Measurements from ENCODE around the gene STXBP5.

Gene STXBP5

DNA sequence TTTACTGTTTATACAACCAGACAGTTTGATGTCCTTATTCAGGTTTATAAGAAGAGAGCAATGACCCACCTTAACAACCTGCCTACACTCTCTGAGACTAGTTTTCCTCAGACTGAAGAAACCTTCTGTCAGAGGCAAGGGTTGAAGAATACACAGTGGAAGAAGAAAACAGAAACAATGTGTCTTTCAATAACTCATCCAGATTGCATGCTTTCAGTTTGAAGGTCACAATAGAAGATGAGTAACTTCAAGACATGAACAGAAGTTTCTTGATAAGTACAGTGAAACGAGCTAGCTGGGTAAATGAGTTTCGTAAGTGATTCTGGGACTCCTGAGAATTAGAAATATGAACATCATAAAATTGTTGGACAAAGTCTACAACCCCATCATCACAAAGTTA lies 141.7 kb downstream of the STXBP5 start:
- TF ChIP-seq, protein P1, sequence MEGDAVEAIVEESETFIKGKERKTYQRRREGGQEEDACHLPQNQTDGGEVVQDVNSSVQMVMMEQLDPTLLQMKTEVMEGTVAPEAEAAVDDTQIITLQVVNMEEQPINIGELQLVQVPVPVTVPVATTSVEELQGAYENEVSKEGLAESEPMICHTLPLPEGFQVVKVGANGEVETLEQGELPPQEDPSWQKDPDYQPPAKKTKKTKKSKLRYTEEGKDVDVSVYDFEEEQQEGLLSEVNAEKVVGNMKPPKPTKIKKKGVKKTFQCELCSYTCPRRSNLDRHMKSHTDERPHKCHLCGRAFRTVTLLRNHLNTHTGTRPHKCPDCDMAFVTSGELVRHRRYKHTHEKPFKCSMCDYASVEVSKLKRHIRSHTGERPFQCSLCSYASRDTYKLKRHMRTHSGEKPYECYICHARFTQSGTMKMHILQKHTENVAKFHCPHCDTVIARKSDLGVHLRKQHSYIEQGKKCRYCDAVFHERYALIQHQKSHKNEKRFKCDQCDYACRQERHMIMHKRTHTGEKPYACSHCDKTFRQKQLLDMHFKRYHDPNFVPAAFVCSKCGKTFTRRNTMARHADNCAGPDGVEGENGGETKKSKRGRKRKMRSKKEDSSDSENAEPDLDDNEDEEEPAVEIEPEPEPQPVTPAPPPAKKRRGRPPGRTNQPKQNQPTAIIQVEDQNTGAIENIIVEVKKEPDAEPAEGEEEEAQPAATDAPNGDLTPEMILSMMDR (IDR thresholded peaks at IDR 0.05), result no peak

- TF ChIP-seq, protein P1 (IDR thresholded peaks at IDR 0.05), result no peak
Observed at GRCh38 chr6:147347179-147347881, 143.1 kb downstream of the STXBP5 start.

DNA sequence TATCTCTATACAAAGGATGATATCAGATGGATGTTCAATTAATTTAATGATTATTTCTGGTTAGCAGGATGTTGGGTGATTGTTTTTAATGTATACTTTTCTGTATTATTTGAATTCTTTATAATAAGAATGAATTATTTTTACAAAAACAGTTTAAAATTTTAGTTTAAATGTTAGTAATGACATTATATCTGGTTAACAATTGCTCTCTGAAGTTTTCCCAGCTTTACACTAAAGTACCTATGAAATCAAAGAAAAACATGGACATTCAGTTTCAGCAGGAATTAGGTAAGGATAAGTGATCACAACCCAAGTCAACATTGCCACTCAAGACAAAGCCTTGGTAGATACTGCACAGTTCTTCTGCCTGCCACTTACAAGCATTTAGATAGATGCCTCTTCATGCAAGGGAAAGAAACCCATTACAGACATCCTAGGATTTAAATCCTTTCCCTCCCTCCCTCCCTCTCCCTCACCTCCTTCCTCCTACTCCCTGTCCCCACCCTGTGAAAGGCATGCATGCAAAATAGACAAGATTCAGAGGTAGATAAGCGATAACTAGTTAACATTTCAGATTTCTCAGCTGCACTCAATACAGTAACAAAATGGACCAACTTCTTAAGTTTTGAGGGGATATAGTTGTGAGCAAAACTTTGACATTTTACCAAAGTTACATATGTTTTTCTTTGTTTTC lies 143.8 kb downstream of the STXBP5 start:
- TF ChIP-seq, protein P1 (IDR thresholded peaks at IDR 0.05), result no peak

DNA sequence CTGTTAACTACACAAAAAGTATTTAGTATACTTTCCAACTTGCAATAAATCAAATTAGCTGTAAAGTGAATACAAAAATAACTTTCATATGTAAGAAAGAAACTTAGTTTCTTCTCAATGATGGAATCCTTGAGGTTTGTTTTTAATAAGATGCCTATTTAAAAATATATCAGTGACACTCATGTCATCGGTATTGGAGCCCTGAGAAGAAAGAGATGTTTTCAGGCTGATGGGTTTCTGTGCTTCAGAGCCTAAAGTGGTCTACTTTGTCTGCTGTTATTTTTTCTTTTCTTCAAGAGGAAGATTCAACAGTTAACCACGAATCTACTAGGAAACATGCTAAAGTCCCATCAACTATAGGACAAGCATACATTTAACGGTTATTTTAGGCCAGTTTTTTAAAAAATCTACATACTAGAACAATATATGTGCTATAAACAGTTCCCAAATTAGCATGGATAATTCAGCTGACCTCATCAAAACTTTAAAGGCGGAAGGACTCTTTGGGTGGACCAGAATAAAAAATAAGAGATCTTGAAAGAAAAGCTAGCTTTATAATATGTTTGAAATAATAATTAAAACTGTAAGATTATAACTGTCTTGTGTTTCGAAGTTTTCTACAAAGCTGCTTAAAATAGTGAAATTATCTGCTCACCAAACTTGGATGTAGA lies 157.2 kb downstream of the STXBP5 start:
- TF ChIP-seq, protein P1 (IDR thresholded peaks at IDR 0.05), result no peak

GRCh38 chr6:147366290-147366689 lies 162.1 kb downstream of the STXBP5 start:
- TF ChIP-seq, protein P1 (IDR thresholded peaks at IDR 0.05), result no peak

DNA sequence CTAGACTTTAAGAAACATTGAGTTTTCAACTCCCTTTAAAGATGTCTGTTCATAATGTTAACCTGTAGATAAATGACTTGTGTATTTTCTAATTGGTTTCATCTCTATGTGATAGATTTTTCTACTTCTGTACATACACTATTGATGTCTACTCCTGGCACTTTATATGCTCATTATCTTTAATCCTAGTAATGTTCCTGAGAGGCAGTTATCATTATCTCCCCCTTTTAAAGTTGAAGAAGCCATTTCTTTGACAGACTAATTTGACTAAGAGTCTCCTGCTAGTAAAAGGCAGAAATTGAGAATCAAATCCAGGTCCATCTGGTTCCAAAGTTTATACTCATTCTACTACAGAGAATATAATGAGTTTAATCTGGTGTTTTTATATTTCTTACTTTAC lies 167.1 kb downstream of the STXBP5 start:
- TF ChIP-seq, protein P1 (IDR thresholded peaks at IDR 0.05), result no peak

DNA sequence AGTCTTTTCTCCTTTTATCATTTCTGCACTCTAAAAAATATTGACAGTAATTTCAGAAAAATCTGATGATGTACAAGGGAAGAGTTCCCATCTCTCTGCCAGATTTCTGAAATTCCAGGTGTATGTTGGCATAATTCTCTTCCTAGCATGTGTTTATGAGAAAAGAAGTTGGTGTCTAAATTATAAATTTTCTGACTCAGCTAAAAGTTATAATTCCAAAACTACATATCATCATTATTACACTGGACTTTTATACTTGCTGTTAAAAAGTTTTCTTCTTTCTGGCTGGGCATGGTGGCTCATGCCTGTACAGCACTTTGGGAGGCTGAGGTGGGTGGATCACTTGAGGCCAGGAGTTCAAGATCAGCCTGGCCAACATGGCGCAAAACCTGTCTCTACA lies 168.6 kb downstream of the STXBP5 start:
- TF ChIP-seq, protein P1 (IDR thresholded peaks at IDR 0.05), result no peak

Data from LNCAP (cell line).